HFF-Myc (cell line): ENCODE results near the gene NAB1.
"Not testable (repeated sequence)": the region's sequence is repeated elsewhere in the genome, so short reads cannot be mapped to it uniquely, and the experiment has no call there.

Experiments used
- DNase-seq: peaks from one replicate; pipeline ENCODE4 v3.0.0-alpha.2; 2011; ENCODE audit warnings: low read depth; ENCODE audit errors: extremely low read depth
- H3K4me3 ChIP-seq: replicated peaks from 2 replicates; pipeline ENCODE4 v1.5.1; 2011; ENCODE audit warnings: low read depth, mild to moderate bottlenecking, control low read depth, low read length
- CTCF ChIP-seq: IDR thresholded peaks from 2 replicates; pipeline ENCODE4 v1.5.1; 2012; ENCODE audit warnings: mild to moderate bottlenecking, low read depth, low read length, control low read depth; ENCODE audit errors: missing control alignments

NAB1 gene

DNA sequence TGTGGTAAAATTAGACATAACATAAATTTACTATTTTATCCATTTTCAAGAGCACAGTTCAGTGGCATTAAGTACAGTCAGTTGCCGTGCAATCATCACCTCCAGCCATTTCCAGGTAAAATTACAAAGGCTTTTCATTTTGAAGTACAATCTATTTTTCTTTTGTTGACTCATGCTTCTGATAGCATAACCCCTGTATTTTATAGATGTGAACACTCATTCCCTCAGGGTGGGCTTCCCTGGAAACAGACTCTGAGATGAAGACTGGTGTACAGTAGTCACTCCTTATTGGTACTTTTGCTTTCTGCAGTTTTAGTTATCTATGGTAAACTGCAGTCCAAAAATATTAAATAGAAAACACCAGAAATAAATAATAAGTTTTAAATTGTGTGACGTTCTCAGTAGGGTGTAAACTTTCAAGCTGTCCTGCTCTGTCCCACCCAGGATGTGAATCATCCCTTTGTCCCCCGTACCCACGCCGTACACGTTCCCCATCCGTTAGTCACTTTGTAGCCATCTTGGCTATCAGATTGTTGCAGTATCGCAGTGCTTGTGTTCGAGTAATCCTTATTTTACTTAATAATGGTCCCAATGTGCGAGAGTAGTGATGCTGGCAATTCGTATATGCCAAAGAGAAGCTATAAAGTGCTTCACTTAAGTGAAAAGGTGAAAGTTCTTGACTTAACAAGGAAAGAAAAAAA, 41.1 kb upstream of the NAB1 start:
- H3K4me3 ChIP-seq: no peak overlapping the region
- TF ChIP-seq CTCF: no peak
- DNase-seq: no peak

DNA sequence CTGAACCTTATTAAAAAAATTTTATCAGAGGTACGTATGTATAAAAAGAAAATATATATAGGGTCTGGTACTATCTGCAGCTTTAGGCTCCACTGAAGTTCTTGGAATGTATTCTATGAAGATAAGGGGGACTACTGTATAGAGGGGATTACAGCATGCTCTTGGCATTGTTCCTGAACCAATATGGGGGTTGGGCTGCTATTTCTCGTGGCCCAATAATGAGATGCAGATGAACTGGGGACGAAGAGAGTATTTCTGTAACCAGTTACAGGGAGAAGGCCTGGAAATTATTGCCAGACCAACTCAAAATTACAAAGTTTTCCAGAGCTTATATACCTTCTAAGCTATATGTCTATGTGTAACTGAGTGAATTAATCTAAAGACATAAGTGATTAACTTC, 40.0 kb upstream of the NAB1 start:
- not testable (repeated sequence) for H3K4me3 ChIP-seq, DNase-seq

DNA sequence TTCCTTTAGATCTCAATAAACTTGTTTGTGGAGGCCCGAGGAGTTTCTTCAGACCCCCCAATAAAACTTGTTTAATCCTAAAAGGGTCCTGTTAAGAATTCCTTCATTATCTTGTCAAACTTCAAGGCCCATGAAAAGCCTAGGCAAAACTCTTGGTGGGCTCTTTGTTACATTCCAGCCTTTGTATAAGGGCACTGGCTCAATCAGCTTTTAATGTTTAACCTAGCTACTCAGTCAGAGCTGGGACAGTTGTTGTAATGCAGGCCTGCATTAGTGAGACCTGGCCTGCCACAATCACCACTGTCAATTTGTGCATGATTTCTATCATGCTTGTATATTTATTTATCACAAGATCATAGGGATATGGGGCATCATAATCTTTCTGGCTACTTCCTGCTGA, 39.5 kb upstream of the NAB1 start:
- DNase-seq, H3K4me3 ChIP-seq: not testable (repeated sequence)

GRCh38 chr2:190610528-190610927, 38.4 kb upstream of the NAB1 start:
- DNase-seq, H3K4me3 ChIP-seq: not testable (repeated sequence)

- H3K4me3 ChIP-seq: no peak overlapping the region
- no peak for TF ChIP-seq CTCF
- DNase-seq: no peak
These were observed 33.2 kb upstream of the NAB1 start for GRCh38 chr2:190615555-190616200.

- TF ChIP-seq CTCF: no peak
These were observed 30.9 kb upstream of the NAB1 start for GRCh38 chr2:190618030-190618429.

GRCh38 chr2:190625691-190626090, 23.2 kb upstream of the NAB1 start:
- H3K4me3 ChIP-seq: no peak overlapping the region
- TF ChIP-seq CTCF: no peak
- DNase-seq: no peak

More at GRCh38 chr2:190618030-190618429, 30.9 kb upstream of the NAB1 start:
- DNase-seq: no peak
- H3K4me3 ChIP-seq: no peak overlapping the region

- no peak overlapping the region for H3K4me3 ChIP-seq
- no peak for DNase-seq
- TF ChIP-seq CTCF: no peak
These were observed 22.2 kb upstream of the NAB1 start for GRCh38 chr2:190626641-190627210.
